Tibial artery (tissue), 4 donors: ENCODE data around the gene GNG12.

Source experiments
- DNase-seq, 2 donors: peaks; one replicate each; pipeline ENCODE4 v3.0.0-alpha.2; 2019
- H3K27ac ChIP-seq, 2 donors: fragments of 200-600 bp; sonication (generic) in 1 of 2; 1 replicate in 1 of 2; 2 replicates in 1 of 2; pipeline ENCODE4 v1.5.1; 2018 to 2019; ENCODE audit warnings: mild to moderate bottlenecking in 1 of 2
- H3K27me3 ChIP-seq, 2 donors: fragments of 200-600 bp; sonication (generic) in 1 of 2; one replicate each; pipeline versions ENCODE4 v1.5.1 to v1.6.0; 2016 to 2019
- H3K36me3 ChIP-seq, 3 donors: fragments of 200-600 bp; sonication (generic) in 2 of 3; one replicate each; pipeline ENCODE4 v1.5.1; 2016 to 2019; ENCODE audit warnings: mild to moderate bottlenecking in 2 of 3
- H3K4me1 ChIP-seq, 4 donors: fragments of 200-600 bp; sonication (generic) in 2 of 4; 1 replicate in 3 of 4; 2 replicates in 1 of 4; pipeline ENCODE4 v1.5.1; 2016 to 2019
- H3K4me3 ChIP-seq, 2 donors: fragments of 200-600 bp; sonication (generic) in 1 of 2; 1 replicate in 1 of 2; 2 replicates in 1 of 2; pipeline ENCODE4 v1.5.1; 2018 to 2019; ENCODE audit warnings: mild to moderate bottlenecking in 2 of 2
- H3K9me3 ChIP-seq, 3 donors: fragments of 200-600 bp; sonication (generic) in 1 of 3; one replicate each; pipeline ENCODE4 v1.5.1; 2016 to 2019
- intact Hi-C: fragments of 100-400 bp; cut with DNase I; formaldehyde crosslinking; loops from one replicate; pipeline ENCODE4 v1.15.0; 2023; ENCODE audit warnings: low total_unique reads
- TF ChIP-seq, protein P1 (sequence below), 2 experiments: fragments of 200-600 bp in 1 of 2; fragments of 450-650 bp in 1 of 2; IDR thresholded peaks; one replicate each; pipeline ENCODE4 v1.5.1; 2017 to 2019; ENCODE audit warnings: antibody characterized with exemption in 2 of 2, mild to moderate bottlenecking in 1 of 2, moderate library complexity in 1 of 2

The GNG12 gene

DNA sequence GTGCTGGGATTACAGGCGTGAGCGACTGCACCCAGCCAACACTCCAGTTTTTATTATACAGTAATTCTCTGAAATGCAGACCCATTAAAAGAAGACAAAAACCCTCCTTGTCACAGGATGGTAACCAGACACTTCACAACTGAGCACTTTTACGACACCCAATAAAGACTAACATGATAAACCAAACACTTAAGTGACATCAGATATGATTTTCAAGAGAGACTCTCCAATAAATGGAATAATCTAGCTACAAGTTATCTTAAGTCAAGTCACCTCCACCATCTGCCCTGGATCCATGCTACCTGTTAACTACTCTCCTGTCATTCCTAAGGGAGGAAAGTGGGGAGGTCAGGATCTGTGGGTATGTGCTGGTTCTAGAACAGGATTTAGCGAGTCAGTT is 5.6 kb downstream of the GNG12 start:
- Histone ChIP-seq H3K9me3 (no peaks in the 10 kb centered on the region), H3K4me1 (peaks cover 0 to 70% (median 31%) of the 10 kb centered on the region in 4 donors), H3K4me3 (no peak overlapping the region), H3K27ac (no peak overlapping the region), H3K27me3 (no peaks in the 10 kb centered on the region), H3K36me3 (no peaks in the 10 kb centered on the region)
- TF ChIP-seq, protein P1, sequence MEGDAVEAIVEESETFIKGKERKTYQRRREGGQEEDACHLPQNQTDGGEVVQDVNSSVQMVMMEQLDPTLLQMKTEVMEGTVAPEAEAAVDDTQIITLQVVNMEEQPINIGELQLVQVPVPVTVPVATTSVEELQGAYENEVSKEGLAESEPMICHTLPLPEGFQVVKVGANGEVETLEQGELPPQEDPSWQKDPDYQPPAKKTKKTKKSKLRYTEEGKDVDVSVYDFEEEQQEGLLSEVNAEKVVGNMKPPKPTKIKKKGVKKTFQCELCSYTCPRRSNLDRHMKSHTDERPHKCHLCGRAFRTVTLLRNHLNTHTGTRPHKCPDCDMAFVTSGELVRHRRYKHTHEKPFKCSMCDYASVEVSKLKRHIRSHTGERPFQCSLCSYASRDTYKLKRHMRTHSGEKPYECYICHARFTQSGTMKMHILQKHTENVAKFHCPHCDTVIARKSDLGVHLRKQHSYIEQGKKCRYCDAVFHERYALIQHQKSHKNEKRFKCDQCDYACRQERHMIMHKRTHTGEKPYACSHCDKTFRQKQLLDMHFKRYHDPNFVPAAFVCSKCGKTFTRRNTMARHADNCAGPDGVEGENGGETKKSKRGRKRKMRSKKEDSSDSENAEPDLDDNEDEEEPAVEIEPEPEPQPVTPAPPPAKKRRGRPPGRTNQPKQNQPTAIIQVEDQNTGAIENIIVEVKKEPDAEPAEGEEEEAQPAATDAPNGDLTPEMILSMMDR (IDR thresholded peaks at IDR 0.05): no peak
- intact Hi-C loops: loop anchor here (5.0 kb wide), 1 partner anchor 35 kb away; no protein-coding TSS in a partner anchor
- no peak for DNase-seq

DNA sequence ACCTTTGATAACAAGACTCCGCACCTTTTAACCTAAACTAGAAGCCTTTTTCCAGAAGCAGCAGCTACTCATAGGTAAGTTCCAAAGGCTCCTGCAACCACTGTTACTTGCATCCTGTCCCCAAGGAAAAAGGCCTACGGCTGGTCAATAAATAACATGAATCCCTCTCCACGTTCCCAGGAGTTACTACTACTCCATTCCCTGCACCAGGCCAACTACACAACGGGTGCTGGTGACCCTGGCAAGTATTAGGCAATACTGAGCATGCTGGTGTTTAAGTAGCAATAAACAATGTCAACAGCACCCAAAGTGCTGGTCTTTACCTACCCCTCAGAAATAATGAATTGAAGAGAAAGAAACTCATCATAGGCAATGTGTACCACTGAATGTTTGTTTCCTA is 7.7 kb downstream of the GNG12 start:
- Histone ChIP-seq H3K4me1 (peaks cover 0 to 78% (median 38%) of the 10 kb centered on the region in 4 donors), H3K9me3 (no peaks in the 10 kb centered on the region), H3K36me3 (no peaks in the 10 kb centered on the region), H3K4me3 (no peak overlapping the region), H3K27ac (peak overlapping the region in 1 of 2 donors; percentile 27), H3K27me3 (no peaks in the 10 kb centered on the region)
- TF ChIP-seq, protein P1 (IDR thresholded peaks at IDR 0.05): no peak
- intact Hi-C loops: loop anchor here (5.0 kb wide), 1 partner anchor 33 kb away; no protein-coding TSS in a partner anchor
- DNase-seq: no peak

DNA sequence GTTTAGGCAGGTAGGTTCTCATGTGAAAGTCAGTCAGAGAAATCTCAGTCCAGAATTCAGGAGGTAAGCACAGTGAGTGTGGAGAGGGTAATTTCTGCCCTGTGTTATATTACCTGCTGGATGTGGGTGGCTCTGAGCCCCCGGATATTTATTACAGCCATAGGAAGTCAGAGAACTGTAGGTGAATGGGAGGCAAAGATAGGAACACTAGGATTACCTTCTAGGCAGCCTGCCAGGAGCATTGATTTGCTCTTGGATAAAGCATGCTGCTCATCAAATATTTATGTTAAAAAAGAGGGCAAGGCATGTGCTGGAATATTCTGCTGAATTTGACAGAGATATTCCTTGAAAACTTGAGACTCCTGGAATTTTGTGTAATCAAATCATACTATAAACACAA is 8.5 kb downstream of the GNG12 start:
- Histone ChIP-seq H3K27me3 (no peaks in the 10 kb centered on the region), H3K27ac (peak overlapping the region; percentile 23 to 27), H3K36me3 (no peaks in the 10 kb centered on the region), H3K4me3 (no peak overlapping the region), H3K4me1 (peaks cover 0 to 78% (median 38%) of the 10 kb centered on the region in 4 donors), H3K9me3 (no peaks in the 10 kb centered on the region)
- TF ChIP-seq, protein P1 (IDR thresholded peaks at IDR 0.05): no peak
- intact Hi-C loops: loop anchor here (5.0 kb wide), 1 partner anchor 32 kb away; no protein-coding TSS in a partner anchor
- no peak for DNase-seq

DNA sequence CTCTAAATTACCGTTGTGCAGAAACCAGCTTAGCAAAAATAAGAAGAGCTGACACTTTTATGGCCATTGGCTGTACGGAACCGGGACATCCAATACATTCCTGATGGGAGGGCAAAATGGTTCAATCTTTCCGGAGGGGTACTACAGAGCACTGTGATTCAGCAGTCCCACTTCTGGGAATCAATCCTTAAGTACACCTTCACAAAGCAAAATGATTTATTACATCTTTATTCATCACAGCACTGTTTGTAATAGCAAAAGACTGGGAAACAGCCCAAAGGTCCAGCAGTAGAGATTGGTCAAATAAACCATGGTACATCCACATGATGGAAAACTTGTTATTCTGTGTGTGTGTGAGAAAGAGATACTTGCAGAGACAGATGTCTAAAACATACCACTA is 9.7 kb downstream of the GNG12 start:
- TF ChIP-seq, protein P1 (IDR thresholded peaks at IDR 0.05): no peak
- Histone ChIP-seq H3K27ac (peak overlapping the region; percentile 23 to 33), H3K27me3 (no peaks in the 10 kb centered on the region), H3K4me3 (no peak overlapping the region), H3K36me3 (no peaks in the 10 kb centered on the region), H3K4me1 (peaks cover 0 to 87% (median 47%) of the 10 kb centered on the region in 4 donors), H3K9me3 (no peaks in the 10 kb centered on the region)
- intact Hi-C loops: no loop called here
- no peak for DNase-seq

DNA sequence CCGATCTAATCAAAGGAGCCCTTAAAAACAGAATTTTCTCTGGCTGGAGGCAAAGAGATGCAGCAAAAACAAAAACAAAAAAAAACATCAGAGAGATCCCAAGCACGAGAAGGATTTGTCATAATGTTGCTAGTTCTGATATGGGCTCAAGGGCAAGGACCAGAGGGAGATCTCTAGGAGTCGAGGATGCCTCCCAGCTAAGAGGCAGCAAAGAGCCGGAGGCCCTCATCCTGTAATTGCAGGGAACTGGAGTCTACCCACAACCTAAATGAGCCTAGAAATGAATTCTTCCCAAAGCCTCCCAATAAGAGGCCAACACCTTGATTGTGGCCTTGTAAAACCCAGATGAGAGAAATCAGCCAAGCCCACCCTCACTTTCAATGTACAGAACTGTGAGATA is 12.0 kb downstream of the GNG12 start:
- peaks cover 4 to 95% (median 53%) of the 10 kb centered on the region in 4 donors for H3K4me1 ChIP-seq
- TF ChIP-seq, protein P1 (IDR thresholded peaks at IDR 0.05): no peak
- no peaks in the 10 kb centered on the region for H3K36me3 ChIP-seq
- no peak overlapping the region for H3K27ac ChIP-seq
- no peaks in the 10 kb centered on the region for H3K27me3 ChIP-seq
- no peak for DNase-seq
- no peak overlapping the region for H3K4me3 ChIP-seq
- no peaks in the 10 kb centered on the region for H3K9me3 ChIP-seq
- intact Hi-C loops: no loop called here
